D721Med (cell line): ENCODE data around the gene CXorf66.
A peak's percentile ranks its signal among the peaks of the same experiment; 100 is the strongest.
"Not testable (repeated sequence)": the region's sequence is repeated elsewhere in the genome, so short reads cannot be mapped to it uniquely, and the experiment has no call there.

Source experiments
- DNase-seq: peaks from one replicate; pipeline ENCODE4 v3.0.0; 2011; ENCODE audit warnings: low spot score; ENCODE audit not compliant: insufficient read length
- FAIRE-seq: peaks from 2 replicates; lab custom pipeline; 2011; peaks lifted over from hg19 to GRCh38; lab: Jason Lieb, UNC
- TF ChIP-seq, protein P1 (sequence below): IDR thresholded peaks from 2 replicates; pipeline ENCODE4 v1.5.1; 2012; ENCODE audit warnings: mild to moderate bottlenecking, control low read depth; ENCODE audit not compliant: insufficient read depth; ENCODE audit errors: missing control alignments

The CXorf66 gene

DNA sequence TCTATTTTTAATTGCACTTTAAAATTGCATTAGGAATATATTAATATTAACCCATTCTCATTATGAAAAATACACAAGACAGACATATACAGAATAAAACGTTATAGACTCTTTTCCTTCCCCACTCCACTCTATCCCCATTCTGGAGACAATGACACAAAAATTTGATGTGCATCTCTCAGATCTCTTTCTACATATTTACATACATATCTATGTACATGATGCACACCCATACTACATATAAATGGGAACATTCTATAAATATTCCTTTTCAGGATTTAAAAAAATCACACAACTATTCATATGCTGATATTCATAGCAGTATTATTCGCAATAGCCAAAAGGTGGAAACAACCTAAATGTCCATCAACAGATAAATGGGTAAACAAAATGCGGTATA is 2.4 kb upstream of the CXorf66 start:
- no peak for DNase-seq
- TF ChIP-seq, protein P1, sequence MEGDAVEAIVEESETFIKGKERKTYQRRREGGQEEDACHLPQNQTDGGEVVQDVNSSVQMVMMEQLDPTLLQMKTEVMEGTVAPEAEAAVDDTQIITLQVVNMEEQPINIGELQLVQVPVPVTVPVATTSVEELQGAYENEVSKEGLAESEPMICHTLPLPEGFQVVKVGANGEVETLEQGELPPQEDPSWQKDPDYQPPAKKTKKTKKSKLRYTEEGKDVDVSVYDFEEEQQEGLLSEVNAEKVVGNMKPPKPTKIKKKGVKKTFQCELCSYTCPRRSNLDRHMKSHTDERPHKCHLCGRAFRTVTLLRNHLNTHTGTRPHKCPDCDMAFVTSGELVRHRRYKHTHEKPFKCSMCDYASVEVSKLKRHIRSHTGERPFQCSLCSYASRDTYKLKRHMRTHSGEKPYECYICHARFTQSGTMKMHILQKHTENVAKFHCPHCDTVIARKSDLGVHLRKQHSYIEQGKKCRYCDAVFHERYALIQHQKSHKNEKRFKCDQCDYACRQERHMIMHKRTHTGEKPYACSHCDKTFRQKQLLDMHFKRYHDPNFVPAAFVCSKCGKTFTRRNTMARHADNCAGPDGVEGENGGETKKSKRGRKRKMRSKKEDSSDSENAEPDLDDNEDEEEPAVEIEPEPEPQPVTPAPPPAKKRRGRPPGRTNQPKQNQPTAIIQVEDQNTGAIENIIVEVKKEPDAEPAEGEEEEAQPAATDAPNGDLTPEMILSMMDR: no peak
- no peak for FAIRE-seq

DNA sequence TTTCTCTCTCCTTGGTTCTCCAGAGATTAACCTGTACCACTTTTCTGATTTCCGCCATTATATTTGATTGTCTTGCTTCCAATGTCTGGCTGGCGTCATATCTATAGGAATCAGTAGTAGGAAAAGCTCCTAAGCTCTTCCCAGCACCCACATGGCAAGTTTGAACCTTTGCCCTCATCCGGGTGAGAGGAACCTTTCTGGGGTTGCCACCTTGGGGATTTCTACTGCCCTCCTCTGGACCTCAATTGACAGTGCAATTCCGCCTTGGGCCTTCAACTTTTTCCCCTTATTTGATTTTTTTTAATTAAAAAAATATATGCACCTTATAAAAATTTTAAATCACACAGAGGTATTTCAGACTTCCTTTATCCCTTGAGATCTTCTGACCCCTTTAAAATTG is 2.0 kb upstream of the CXorf66 start:
- DNase-seq (no peak), FAIRE-seq (no peak)
- TF ChIP-seq, protein P1: no peak

DNA sequence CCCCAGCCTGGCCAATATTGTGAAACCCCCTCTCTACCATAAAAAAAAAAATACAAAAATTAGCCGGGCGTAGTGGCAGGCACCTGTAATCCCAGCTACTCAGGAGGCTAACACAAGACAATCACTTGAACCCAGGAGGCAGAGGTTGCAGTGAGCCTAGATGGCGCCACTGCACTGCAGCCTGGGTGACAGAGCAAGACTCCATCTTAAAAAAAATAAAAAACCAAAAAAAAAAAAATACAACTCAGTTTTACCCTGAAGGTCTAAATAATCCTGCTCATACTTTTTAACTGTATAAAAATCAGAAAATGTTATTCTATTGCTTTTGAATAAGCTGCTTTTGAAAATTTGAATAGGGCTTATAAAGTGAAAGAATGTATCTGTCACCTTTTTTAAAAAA is 838 bp upstream of the CXorf66 start:
- not testable (repeated sequence) for DNase-seq, FAIRE-seq
- TF ChIP-seq, protein P1: peak; percentile 10

DNA sequence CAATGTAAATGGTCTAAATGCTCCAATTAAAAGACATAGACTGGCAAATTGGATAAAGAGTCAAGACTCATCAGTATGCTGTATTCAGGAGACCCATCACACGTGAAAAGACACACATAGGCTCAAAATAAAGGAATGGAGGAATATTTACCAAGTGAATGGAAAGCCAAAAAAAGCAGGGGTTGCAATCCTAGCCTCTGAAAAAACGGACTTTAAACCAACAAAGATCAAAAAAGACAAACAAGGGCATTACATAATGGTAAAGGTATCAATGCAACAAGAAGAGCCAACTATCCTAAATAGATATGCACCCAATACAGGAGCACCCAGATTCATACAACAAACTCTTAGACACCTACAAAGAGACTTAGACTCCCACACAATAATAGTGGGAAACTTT is 4.2 kb downstream of the CXorf66 start:
- not testable (repeated sequence) for DNase-seq, FAIRE-seq

DNA sequence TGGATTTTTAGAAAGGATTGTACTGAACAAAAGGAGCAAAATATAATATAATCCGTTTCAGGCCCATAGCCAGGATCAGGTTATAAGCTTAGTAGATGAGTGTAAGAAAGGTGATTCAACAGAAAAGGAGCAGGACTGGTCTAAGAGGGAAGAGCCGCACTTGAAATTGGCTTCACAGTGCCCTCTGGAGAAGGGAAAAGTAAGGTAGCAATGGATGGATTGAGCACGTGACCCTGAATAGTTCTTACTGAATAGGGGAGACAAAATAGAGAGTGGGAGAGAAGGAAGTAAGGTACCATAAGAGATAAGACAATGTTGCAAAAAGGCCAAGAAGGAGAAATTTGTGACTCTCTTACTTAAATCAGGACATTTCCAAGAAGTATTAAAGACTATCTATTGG is 15.6 kb downstream of the CXorf66 start:
- TF ChIP-seq, protein P1: peak; percentile 14
- FAIRE-seq: no peak
- no peak for DNase-seq

DNA sequence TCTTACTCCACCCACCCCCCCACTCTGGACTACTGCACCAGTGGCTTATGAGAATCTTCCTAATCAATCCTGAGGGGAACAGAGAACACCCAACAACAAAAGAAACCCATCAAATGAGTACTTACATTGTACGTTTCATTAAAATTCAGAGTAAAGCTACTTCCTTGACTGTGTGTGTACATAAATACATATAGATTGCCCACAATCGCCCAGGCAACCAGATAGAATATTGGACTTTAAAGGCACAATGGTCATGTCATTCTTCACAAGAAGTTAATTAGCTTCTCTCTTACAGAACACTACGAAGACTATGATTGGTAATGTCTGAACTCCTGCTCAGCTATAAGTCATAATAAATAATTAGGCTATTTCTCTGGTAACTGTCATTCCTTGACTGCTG is 20.2 kb downstream of the CXorf66 start:
- TF ChIP-seq, protein P1: no peak
- no peak for DNase-seq
- no peak for FAIRE-seq

DNA sequence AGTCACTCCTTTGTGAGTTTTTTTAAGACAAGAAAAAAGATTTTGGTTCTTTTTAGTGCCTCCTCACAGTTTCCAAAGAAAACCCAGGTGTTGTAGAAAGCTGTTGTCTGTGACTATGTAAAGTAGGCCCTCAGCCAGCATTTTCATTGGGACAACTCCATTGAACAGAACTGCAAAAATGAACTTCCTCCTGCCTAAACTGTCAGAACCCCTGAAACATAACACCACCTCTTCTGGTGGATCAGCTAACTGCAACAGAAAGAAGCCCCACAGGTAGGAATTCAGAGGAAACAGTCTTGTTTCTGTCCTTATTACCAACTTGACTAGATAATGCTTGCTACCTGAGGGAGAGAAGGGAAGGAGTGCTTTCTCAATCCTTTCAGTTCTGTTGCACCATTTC is 29.1 kb downstream of the CXorf66 start:
- TF ChIP-seq, protein P1: no peak
- no peak for FAIRE-seq
- DNase-seq: no peak

DNA sequence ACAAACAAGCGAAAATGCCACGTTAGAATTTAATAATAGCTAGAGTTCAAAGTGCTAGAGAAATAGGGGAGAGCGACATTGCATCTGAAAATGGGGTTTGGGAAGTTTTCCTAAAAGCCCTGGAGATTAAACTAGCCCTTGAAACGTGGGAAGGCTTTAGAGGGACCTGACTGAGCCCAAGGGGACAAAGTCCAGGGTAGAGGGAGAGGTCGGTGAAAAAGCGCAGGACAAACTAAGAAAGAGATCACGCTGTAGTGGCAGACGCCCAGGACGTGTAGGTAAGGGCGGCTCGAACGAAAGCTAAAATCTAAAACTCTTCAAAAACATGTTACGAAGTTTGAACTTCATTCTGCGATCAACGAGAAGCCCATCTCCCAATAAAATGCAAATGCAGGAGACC is 31.4 kb downstream of the CXorf66 start:
- TF ChIP-seq, protein P1: no peak
- FAIRE-seq (no peak), DNase-seq (no peak)
